Endothelial cell of umbilical vein (primary cell): ENCODE data around the gene ALDH1L2. TPM values are rescaled to one million over a fixed set of nuclear protein-coding genes. Genes with fewer than 3 reads are reported as not detected.

Experiments
- BruUV-seq: library from RNA; stranded (reverse); fragments of 400-500 nt; replicated peaks from 2 replicates; lab custom pipeline; 2021; lab: Mats Ljungman, UMichigan
- CTCF ChIA-PET: fragments of 300-600, 350-600 bp; sonication (Branson Sonifier 250); formaldehyde crosslinking; loops from one replicate; lab custom pipeline; 2021; ENCODE audit warnings: antibody characterized with exemption, inconsistent platforms; lab: Charles Lee
- POLR2A ChIA-PET: fragments of 300-600, 350-600 bp; sonication (Branson Sonifier 250); formaldehyde crosslinking; loops from one replicate; lab custom pipeline; 2021; ENCODE audit warnings: antibody characterized with exemption, inconsistent platforms; lab: Charles Lee
- DNase-seq: peaks from one replicate; pipeline ENCODE4 v3.0.0-alpha.2; 2011; ENCODE audit warnings: low read depth, low spot score
- FAIRE-seq: peaks from 2 replicates; lab custom pipeline; 2011; peaks lifted over from hg19 to GRCh38; lab: Jason Lieb, UNC
- H2AFZ ChIP-seq: 2 replicates; pipeline ENCODE4 v1.6.0; 2012; ENCODE audit warnings: low read depth, low read length, control low read depth, inconsistent platforms
- H3K27ac ChIP-seq: 2 replicates; pipeline ENCODE4 v1.5.1; 2011; ENCODE audit warnings: low read depth, mild to moderate bottlenecking, control low read depth, low read length, moderate library complexity; ENCODE audit not compliant: insufficient read depth
- H3K27me3 ChIP-seq, 2 experiments: 2 replicates each; pipeline versions ENCODE4 v1.6.0 to v1.6.1; 2011; ENCODE audit warnings: low read length in 2 of 2, mixed read lengths in 1 of 2; ENCODE audit not compliant: control insufficient read depth in 2 of 2, insufficient read depth in 2 of 2
- H3K36me3 ChIP-seq, 2 experiments: 2 replicates in 1 of 2; 3 replicates in 1 of 2; pipeline ENCODE4 v1.5.1; 2011; ENCODE audit warnings: low read length in 2 of 2, mild to moderate bottlenecking in 1 of 2, moderate library complexity in 1 of 2; ENCODE audit not compliant: control insufficient read depth in 2 of 2, insufficient read depth in 2 of 2; ENCODE audit errors: extremely low read depth in 1 of 2
- H3K4me1 ChIP-seq: 3 replicates; pipeline ENCODE4 v1.5.1; 2011; ENCODE audit warnings: mild to moderate bottlenecking, low read length; ENCODE audit not compliant: control insufficient read depth, insufficient read depth; ENCODE audit errors: extremely low read depth
- H3K4me2 ChIP-seq: 2 replicates; pipeline ENCODE4 v1.6.1; 2011; ENCODE audit warnings: low read length, control low read depth, mixed read lengths; ENCODE audit not compliant: insufficient read depth
- H3K4me3 ChIP-seq, 3 experiments: fragments of 200-600 bp in 1 of 3; sonication (generic), shearing (Covaris generic) in 1 of 3; replicated peaks in 1 of 3; 2 replicates each; pipeline ENCODE4 v1.5.1; 2011 to 2016; ENCODE audit warnings: control low read depth in 3 of 3, low read length in 3 of 3, mild to moderate bottlenecking in 2 of 3, inconsistent platforms in 1 of 3, low read depth in 1 of 3, moderate library complexity in 1 of 3; ENCODE audit not compliant: insufficient read depth in 1 of 3
- H3K79me2 ChIP-seq: 2 replicates; pipeline ENCODE4 v1.6.0; 2012; ENCODE audit warnings: low read length, inconsistent platforms; ENCODE audit not compliant: control insufficient read depth, insufficient read depth
- H3K9ac ChIP-seq: replicated peaks from 2 replicates; pipeline ENCODE3; 2011; ENCODE audit warnings: low read length, control low read depth; ENCODE audit not compliant: insufficient read depth; ENCODE audit errors: extremely low read depth
- H3K9me1 ChIP-seq: replicated peaks from 3 replicates; pipeline ENCODE4 v1.6.0; 2011; ENCODE audit warnings: mild to moderate bottlenecking, low read length; ENCODE audit not compliant: control insufficient read depth, insufficient read depth; ENCODE audit errors: extremely low read depth
- H3K9me3 ChIP-seq: replicated peaks from 2 replicates; pipeline ENCODE4 v1.5.1; 2012; ENCODE audit warnings: low read length, inconsistent platforms; ENCODE audit not compliant: control insufficient read depth, insufficient read depth
- H4K20me1 ChIP-seq: replicated peaks from 2 replicates; pipeline ENCODE3; 2011; ENCODE audit warnings: mild to moderate bottlenecking, low read length; ENCODE audit not compliant: control insufficient read depth, insufficient read depth; ENCODE audit errors: extremely low read depth
- CTCF ChIP-seq, 2 donors: IDR thresholded peaks; 1 replicate in 1 of 2; 2 replicates in 1 of 2; pipeline ENCODE4 v1.5.1; 2011; ENCODE audit warnings: low read length in 2 of 2, mild to moderate bottlenecking in 2 of 2, moderate library complexity in 2 of 2, control low read depth in 1 of 2, inconsistent platforms in 1 of 2, low read depth in 1 of 2; ENCODE audit not compliant: insufficient read depth in 1 of 2; ENCODE audit errors: extremely low read depth in 1 of 2
- EZH2 ChIP-seq: IDR thresholded peaks from 2 replicates; pipeline ENCODE4 v1.6.1; 2012; ENCODE audit warnings: borderline replicate concordance, low read depth, mild to moderate bottlenecking, moderate library complexity, low read length, inconsistent platforms; ENCODE audit not compliant: severe bottlenecking
- FOS ChIP-seq: IDR thresholded peaks from 2 replicates; pipeline ENCODE4 v1.6.1; 2011; ENCODE audit warnings: mild to moderate bottlenecking, low read length, moderate library complexity, borderline replicate concordance; ENCODE audit not compliant: insufficient read depth
- GATA2 ChIP-seq: IDR thresholded peaks from 2 replicates; pipeline ENCODE4 v1.7.0; 2011; ENCODE audit warnings: low read depth, mild to moderate bottlenecking, moderate library complexity, mixed read lengths, low read length; ENCODE audit not compliant: insufficient read length, insufficient read depth
- JUN ChIP-seq: IDR thresholded peaks from 2 replicates; pipeline ENCODE4 v1.6.1; 2011; ENCODE audit warnings: borderline replicate concordance, low read depth; ENCODE audit not compliant: insufficient read length, insufficient read depth
- MAX ChIP-seq: IDR thresholded peaks from 2 replicates; pipeline ENCODE4 v1.6.1; 2011; ENCODE audit not compliant: insufficient read depth, insufficient read length
- MYC ChIP-seq: IDR thresholded peaks from one replicate; pipeline ENCODE4 v1.6.1; 2011; ENCODE audit warnings: mild to moderate bottlenecking, low read depth, low read length
- POLR2A ChIP-seq: IDR thresholded peaks from 2 replicates; pipeline ENCODE4 v1.6.1; 2012; ENCODE audit warnings: low read depth, mild to moderate bottlenecking, control low read depth, low read length
- POLR2AphosphoS5 ChIP-seq: IDR thresholded peaks from 2 replicates; pipeline ENCODE4 v1.6.1; 2012; ENCODE audit warnings: low read depth, mild to moderate bottlenecking, control low read depth, low read length, moderate library complexity; ENCODE audit not compliant: insufficient read depth
- dilution Hi-C: fragments of 300-500 bp; cut with MboI; formaldehyde crosslinking; loops from one replicate; pipeline ENCODE4 v1.15.0; 2019; ENCODE audit warnings: low sequenced_read_pairs; ENCODE audit not compliant: extremely low pct_ligation_motif_present
- intact Hi-C: fragments of 100-400 bp; cut with micrococcal nuclease; formaldehyde crosslinking; loops from one replicate; pipeline ENCODE4 v1.10.0; 2022
- polyA plus RNA-seq, 4 experiments: library from polyadenylated mRNA; depleted of rRNA in 3 of 4; stranded (reverse) in 3 of 4; unstranded in 1 of 4; fragments of >200 nt; gene quantifications; 2 replicates each; pipeline versions ENCODE4 v1.2.1 to v1.2.3, GENCODE V29; 2011 to 2012; ENCODE audit warnings: missing spikeins in 1 of 4
- total RNA-seq: library from RNA; stranded (reverse); gene quantifications from 2 replicates; pipeline ENCODE4 v1.2.3, GENCODE V29; 2021

The ALDH1L2 gene
- total and polyA plus RNA-seq, 2 donors (not counting 3 experiments of a cell fraction or from before 2014, with no cell fraction given), result 1.4 to 2.5 TPM

- CTCF ChIA-PET, result interaction anchor here (1.4 to 1.5 kb wide), 2 partner anchors 32 to 609 kb away, joined by 3 to 6 read pairs; no protein-coding TSS in a partner anchor
- POLR2A ChIA-PET, result no interaction called here
- Histone ChIP-seq H3K4me2 (no peak overlapping the region), H4K20me1 (no peaks in the 10 kb centered on the region), H3K79me2 (peaks cover 13% of the 10 kb centered on the region), H3K4me3 (no peak overlapping the region), H3K36me3 (peaks cover 3 to 6% of the 10 kb centered on the region in 2 experiments), H3K9me3 (no peaks in the 10 kb centered on the region), H2AFZ (no peak overlapping the region), H3K9ac (no peak overlapping the region), H3K27me3 (no peaks in the 10 kb centered on the region), H3K27ac (no peak overlapping the region), H3K4me1 (peaks cover 16% of the 10 kb centered on the region), H3K9me1 (no peaks in the 10 kb centered on the region)
- FAIRE-seq (no peak), DNase-seq (no peak)
- BruUV-seq, result no TSS peak
- intact Hi-C loops, result no loop called here
- dilution Hi-C loops, result no loop called here
- TF ChIP-seq JUN (no peak), FOS (no peak), CTCF (IDR thresholded peaks at IDR 0.05; ENCODE audit: extremely low read depth in 1 of 2, insufficient read depth in 1 of 2, low read depth in 1 of 2, low read length in 2 of 2) (no peak), GATA2 (no peak), MYC (no peak), MAX (no peak), EZH2 (no peak), POLR2AphosphoS5 (no peak), POLR2A (no peak)
These were observed 93.3 kb downstream of the ALDH1L2 start for GRCh38 chr12:104990950-104991349.
